ENCODE data around the gene PRKCH. TPM values are rescaled to one million over a fixed set of nuclear protein-coding genes. Genes with fewer than 3 reads are reported as not detected.

PRKCH gene
- total RNA-seq, 4 donors from 2014 or later: 34.5 to 51.3 (median 45.0) TPM

- no peak overlapping the region for H3K4me3 ChIP-seq
- peaks cover 12 to 58% (median 12%) of the 10 kb centered on the region in 3 donors for H3K4me1 ChIP-seq
- H3K9me3 ChIP-seq: no peaks in the 10 kb centered on the region
- H3K27me3 ChIP-seq: no peaks in the 10 kb centered on the region
- H3K27ac ChIP-seq: peak overlapping the region in 1 of 4 donors; percentile 55
- intact Hi-C loops (cut with DNase I): no loop called here
- 48 to 66% methylated on average over 3 of the region's 3 CpGs for WGBS, 2 donors
- no peak for DNase-seq
- TF ChIP-seq POLR2A (IDR thresholded peaks at IDR 0.05) (no peak), CTCF (IDR thresholded peaks at IDR 0.05) (peak in 2 of 6 experiments; percentile 10 to 25)
- H3K36me3 ChIP-seq: no peaks in the 10 kb centered on the region
Measured at GRCh38 chr14:61380984-61381383, 59.6 kb downstream of the PRKCH start.

GRCh38 chr14:61381553-61381952 lies 60.2 kb downstream of the PRKCH start:
- H3K4me3 ChIP-seq: no peak overlapping the region
- no peaks in the 10 kb centered on the region for H3K36me3 ChIP-seq
- WGBS, 2 donors: 44 to 60% methylated on average over 2 to 4 of the region's 9 CpGs
- H3K27ac ChIP-seq: peak overlapping the region in 3 of 4 donors; percentile 1 to 55 (median 47)
- DNase-seq: no peak
- peaks cover 12 to 64% (median 15%) of the 10 kb centered on the region in 3 donors for H3K4me1 ChIP-seq
- H3K27me3 ChIP-seq: no peaks in the 10 kb centered on the region
- TF ChIP-seq CTCF (IDR thresholded peaks at IDR 0.05): no peak
- no peak for TF ChIP-seq POLR2A (IDR thresholded peaks at IDR 0.05)
- intact Hi-C loops (cut with DNase I): no loop called here
- H3K9me3 ChIP-seq: no peaks in the 10 kb centered on the region

GRCh38 chr14:61382842-61383241 lies 61.5 kb downstream of the PRKCH start:
- peaks cover 12 to 76% (median 22%) of the 10 kb centered on the region in 3 donors for H3K4me1 ChIP-seq
- TF ChIP-seq CTCF (IDR thresholded peaks at IDR 0.05) (no peak), POLR2A (IDR thresholded peaks at IDR 0.05) (no peak)
- no peak overlapping the region for H3K4me3 ChIP-seq
- H3K36me3 ChIP-seq: no peaks in the 10 kb centered on the region
- WGBS, 2 donors: 80 to 89% methylated on average over 2 of the region's 2 CpGs
- DNase-seq: no peak
- H3K9me3 ChIP-seq: no peaks in the 10 kb centered on the region
- no peak overlapping the region for H3K27ac ChIP-seq
- intact Hi-C loops (cut with DNase I): no loop called here
- no peaks in the 10 kb centered on the region for H3K27me3 ChIP-seq

- no peak for DNase-seq
- WGBS, 2 donors: 63 to 72% methylated on average over 6 of the region's 6 CpGs
- intact Hi-C loops (cut with DNase I): no loop called here
Measured at GRCh38 chr14:61385002-61385685, 63.8 kb downstream of the PRKCH start.

More at GRCh38 chr14:61385002-61385685, 63.8 kb downstream of the PRKCH start:
- Histone ChIP-seq H3K27me3 (no peaks in the 10 kb centered on the region), H3K4me1 (peaks cover 18 to 98% (median 38%) of the 10 kb centered on the region in 3 donors), H3K4me3 (no peak overlapping the region), H3K27ac (no peak overlapping the region), H3K36me3 (no peaks in the 10 kb centered on the region), H3K9me3 (no peaks in the 10 kb centered on the region)
- no peak for TF ChIP-seq POLR2A (IDR thresholded peaks at IDR 0.05)
- TF ChIP-seq CTCF (IDR thresholded peaks at IDR 0.05): no peak

Data from esophagus squamous epithelium (tissue), 5 donors.